Esophagus squamous epithelium (tissue), 4 donors: ENCODE results near the gene RCL1.

Experiments used
- CTCF ChIP-seq, 6 experiments: fragments of 450-650 bp in 4 of 6; fragments of 200-600 bp in 2 of 6; sonication (generic) in 2 of 6; IDR thresholded peaks; one replicate each; pipeline ENCODE4 v1.5.1; 2016 to 2019; ENCODE audit warnings: antibody characterized with exemption in 6 of 6, mild to moderate bottlenecking in 4 of 6, moderate library complexity in 4 of 6
- POLR2A ChIP-seq, 4 donors: fragments of 450-650 bp; IDR thresholded peaks; one replicate each; pipeline ENCODE4 v1.6.1; 2017; ENCODE audit warnings: antibody characterized with exemption in 4 of 4, mild to moderate bottlenecking in 4 of 4, moderate library complexity in 3 of 4

GRCh38 chr9:4797854-4798150, 5.1 kb downstream of the RCL1 start:
- TF ChIP-seq POLR2A (IDR thresholded peaks at IDR 0.05) (no peak), CTCF (IDR thresholded peaks at IDR 0.05) (no peak)
